ENCODE data around the gene PC. TPM values are rescaled to one million over a fixed set of nuclear protein-coding genes. Genes with fewer than 3 reads are reported as not detected.
"Not testable (repeated sequence)": the region's sequence is repeated elsewhere in the genome, so short reads cannot be mapped to it uniquely, and the experiment has no call there.

PC gene
- total RNA-seq, 2 donors from 2014 or later, result 6.5 to 9.1 TPM

- H3K27me3 Mint-ChIP-seq, result no peaks in the 10 kb centered on the region
- no peak for DNase-seq (ENCODE audit: low spot score)
- H3K4me3 Mint-ChIP-seq, result peak overlapping the region; percentile 5
- no peaks in the 10 kb centered on the region for H3K36me3 Mint-ChIP-seq
- no peak for ATAC-seq
- no peaks in the 10 kb centered on the region for H3K9me3 Mint-ChIP-seq
- peaks cover 36% of the 10 kb centered on the region in 2 donors for H3K4me1 Mint-ChIP-seq (ENCODE audit: low read depth in 2 of 2)
- peak overlapping the region; percentile 95 to 97 for H3K27ac Mint-ChIP-seq
These were observed 117.7 kb downstream of the PC start for GRCh38 chr11:66840317-66841091.

GRCh38 chr11:66835768-66836405 lies 122.3 kb downstream of the PC start:
- Mint-ChIP-seq H3K4me1 (ENCODE audit: low read depth in 2 of 2) (peaks cover 18% of the 10 kb centered on the region in 2 donors), H3K4me3 (no peak overlapping the region), H3K36me3 (no peaks in the 10 kb centered on the region), H3K27ac (no peak overlapping the region), H3K9me3 (no peaks in the 10 kb centered on the region), H3K27me3 (no peaks in the 10 kb centered on the region)
- DNase-seq (ENCODE audit: low spot score) (no peak), ATAC-seq (no peak)

GRCh38 chr11:66834943-66835342 lies 123.2 kb downstream of the PC start:
- Mint-ChIP-seq H3K4me3 (no peak overlapping the region), H3K36me3 (no peaks in the 10 kb centered on the region), H3K4me1 (ENCODE audit: low read depth in 2 of 2) (peaks cover 8 to 9% of the 10 kb centered on the region in 2 donors), H3K9me3 (no peaks in the 10 kb centered on the region), H3K27ac (no peak overlapping the region), H3K27me3 (no peaks in the 10 kb centered on the region)
- DNase-seq (ENCODE audit: low spot score) (no peak), ATAC-seq (no peak)

- H3K27me3 Mint-ChIP-seq, result no peaks in the 10 kb centered on the region
- peaks cover 8 to 9% of the 10 kb centered on the region in 2 donors for H3K4me1 Mint-ChIP-seq (ENCODE audit: low read depth in 2 of 2)
- H3K9me3 Mint-ChIP-seq, result no peaks in the 10 kb centered on the region
- H3K36me3 Mint-ChIP-seq, result no peaks in the 10 kb centered on the region
- ATAC-seq, result no peak
- H3K4me3 Mint-ChIP-seq, result no peak overlapping the region
- peak overlapping the region in 1 of 2 donors; percentile 1 for H3K27ac Mint-ChIP-seq
- DNase-seq (ENCODE audit: low spot score), result no peak
These were observed 123.7 kb downstream of the PC start for GRCh38 chr11:66834539-66834845.

- not testable (repeated sequence) for H3K4me3 Mint-ChIP-seq; ATAC-seq; H3K27me3 Mint-ChIP-seq; H3K36me3 Mint-ChIP-seq; H3K4me1 Mint-ChIP-seq (ENCODE audit: low read depth in 2 of 2); H3K27ac Mint-ChIP-seq; DNase-seq (ENCODE audit: low spot score); H3K9me3 Mint-ChIP-seq
These were observed 133.6 kb downstream of the PC start for GRCh38 chr11:66824573-66824972.

- DNase-seq (ENCODE audit: low spot score) (no peak), ATAC-seq (no peak)
- H3K4me3 Mint-ChIP-seq, result no peak overlapping the region
- H3K27me3 Mint-ChIP-seq, result no peaks in the 10 kb centered on the region
- H3K27ac Mint-ChIP-seq, result no peak overlapping the region
- H3K4me1 Mint-ChIP-seq (ENCODE audit: low read depth in 2 of 2), result no peaks in the 10 kb centered on the region
- H3K9me3 Mint-ChIP-seq, result no peaks in the 10 kb centered on the region
- H3K36me3 Mint-ChIP-seq, result no peaks in the 10 kb centered on the region
These were observed 134.5 kb downstream of the PC start for GRCh38 chr11:66823700-66824099.

GRCh38 chr11:66820901-66821300 lies 137.3 kb downstream of the PC start:
- ATAC-seq, result no peak
- no peaks in the 10 kb centered on the region for H3K36me3 Mint-ChIP-seq

GRCh38 chr11:66820381-66820780 lies 137.8 kb downstream of the PC start:
- Mint-ChIP-seq H3K9me3 (no peaks in the 10 kb centered on the region), H3K27me3 (no peaks in the 10 kb centered on the region), H3K27ac (no peak overlapping the region), H3K4me1 (ENCODE audit: low read depth in 2 of 2) (no peaks in the 10 kb centered on the region), H3K36me3 (no peaks in the 10 kb centered on the region), H3K4me3 (no peak overlapping the region)
- DNase-seq (ENCODE audit: low spot score) (no peak), ATAC-seq (no peak)

More at GRCh38 chr11:66820901-66821300, 137.3 kb downstream of the PC start:
- Mint-ChIP-seq H3K27me3 (no peaks in the 10 kb centered on the region), H3K9me3 (no peaks in the 10 kb centered on the region), H3K4me3 (no peak overlapping the region), H3K4me1 (ENCODE audit: low read depth in 2 of 2) (no peaks in the 10 kb centered on the region), H3K27ac (no peak overlapping the region)
- DNase-seq (ENCODE audit: low spot score), result no peak

- no peaks in the 10 kb centered on the region for H3K36me3 Mint-ChIP-seq
- ATAC-seq (no peak), DNase-seq (ENCODE audit: low spot score) (no peak)
- no peaks in the 10 kb centered on the region for H3K27me3 Mint-ChIP-seq
- no peak overlapping the region for H3K27ac Mint-ChIP-seq
- H3K4me3 Mint-ChIP-seq, result no peak overlapping the region
- H3K4me1 Mint-ChIP-seq (ENCODE audit: low read depth in 2 of 2), result no peaks in the 10 kb centered on the region
- no peaks in the 10 kb centered on the region for H3K9me3 Mint-ChIP-seq
These were observed 139.8 kb downstream of the PC start for GRCh38 chr11:66818231-66818955.

- DNase-seq (ENCODE audit: low spot score) (no peak), ATAC-seq (no peak)
- H3K36me3 Mint-ChIP-seq, result no peaks in the 10 kb centered on the region
- no peak overlapping the region for H3K4me3 Mint-ChIP-seq
- no peaks in the 10 kb centered on the region for H3K9me3 Mint-ChIP-seq
- no peaks in the 10 kb centered on the region for H3K27me3 Mint-ChIP-seq
- no peak overlapping the region for H3K27ac Mint-ChIP-seq
- no peaks in the 10 kb centered on the region for H3K4me1 Mint-ChIP-seq (ENCODE audit: low read depth in 2 of 2)
These were observed 142.5 kb downstream of the PC start for GRCh38 chr11:66815646-66816045.

- Mint-ChIP-seq H3K4me3 (no peak overlapping the region), H3K27ac (no peak overlapping the region), H3K36me3 (no peaks in the 10 kb centered on the region), H3K27me3 (no peaks in the 10 kb centered on the region), H3K9me3 (no peaks in the 10 kb centered on the region), H3K4me1 (ENCODE audit: low read depth in 2 of 2) (no peaks in the 10 kb centered on the region)
- ATAC-seq (no peak), DNase-seq (ENCODE audit: low spot score) (no peak)
These were observed 143.5 kb downstream of the PC start for GRCh38 chr11:66814678-66815077.

- Mint-ChIP-seq H3K4me1 (ENCODE audit: low read depth in 2 of 2) (no peaks in the 10 kb centered on the region), H3K27ac (no peak overlapping the region), H3K4me3 (no peak overlapping the region), H3K9me3 (no peaks in the 10 kb centered on the region), H3K27me3 (no peaks in the 10 kb centered on the region), H3K36me3 (no peaks in the 10 kb centered on the region)
- ATAC-seq (no peak), DNase-seq (ENCODE audit: low spot score) (no peak)
These were observed 147.5 kb downstream of the PC start for GRCh38 chr11:66810576-66811185.

GRCh38 chr11:66809592-66809991 lies 148.6 kb downstream of the PC start:
- DNase-seq (ENCODE audit: low spot score) (no peak), ATAC-seq (no peak)
- no peaks in the 10 kb centered on the region for H3K27me3 Mint-ChIP-seq
- H3K4me1 Mint-ChIP-seq (ENCODE audit: low read depth in 2 of 2), result no peaks in the 10 kb centered on the region
- no peak overlapping the region for H3K27ac Mint-ChIP-seq
- no peaks in the 10 kb centered on the region for H3K9me3 Mint-ChIP-seq
- H3K4me3 Mint-ChIP-seq, result no peak overlapping the region
- H3K36me3 Mint-ChIP-seq, result no peaks in the 10 kb centered on the region
